GM08714 (cell line): ENCODE data around the gene ZNF280B.

Source experiments
- H3K4me3 ChIP-seq: fragments of 200-500 bp; sonication (Bioruptor generic); 2 replicates; pipeline ENCODE4 v1.5.1; 2014; ENCODE audit warnings: mild to moderate bottlenecking, low read length, inconsistent platforms
- ZNF274 ChIP-seq: IDR thresholded peaks from 2 replicates; pipeline ENCODE4 v1.6.1; 2012; ENCODE audit warnings: mild to moderate bottlenecking, low read depth, low read length

The ZNF280B gene, protein sequence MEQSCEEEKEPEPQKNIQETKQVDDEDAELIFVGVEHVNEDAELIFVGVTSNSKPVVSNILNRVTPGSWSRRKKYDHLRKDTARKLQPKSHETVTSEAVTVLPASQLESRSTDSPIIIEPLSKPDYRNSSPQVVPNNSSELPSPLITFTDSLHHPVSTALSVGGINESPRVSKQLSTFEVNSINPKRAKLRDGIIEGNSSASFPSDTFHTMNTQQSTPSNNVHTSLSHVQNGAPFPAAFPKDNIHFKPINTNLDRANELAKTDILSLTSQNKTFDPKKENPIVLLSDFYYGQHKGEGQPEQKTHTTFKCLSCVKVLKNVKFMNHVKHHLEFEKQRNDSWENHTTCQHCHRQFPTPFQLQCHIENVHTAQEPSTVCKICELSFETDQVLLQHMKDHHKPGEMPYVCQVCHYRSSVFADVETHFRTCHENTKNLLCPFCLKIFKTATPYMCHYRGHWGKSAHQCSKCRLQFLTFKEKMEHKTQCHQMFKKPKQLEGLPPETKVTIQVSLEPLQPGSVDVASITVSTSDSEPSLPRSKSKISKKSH

DNA sequence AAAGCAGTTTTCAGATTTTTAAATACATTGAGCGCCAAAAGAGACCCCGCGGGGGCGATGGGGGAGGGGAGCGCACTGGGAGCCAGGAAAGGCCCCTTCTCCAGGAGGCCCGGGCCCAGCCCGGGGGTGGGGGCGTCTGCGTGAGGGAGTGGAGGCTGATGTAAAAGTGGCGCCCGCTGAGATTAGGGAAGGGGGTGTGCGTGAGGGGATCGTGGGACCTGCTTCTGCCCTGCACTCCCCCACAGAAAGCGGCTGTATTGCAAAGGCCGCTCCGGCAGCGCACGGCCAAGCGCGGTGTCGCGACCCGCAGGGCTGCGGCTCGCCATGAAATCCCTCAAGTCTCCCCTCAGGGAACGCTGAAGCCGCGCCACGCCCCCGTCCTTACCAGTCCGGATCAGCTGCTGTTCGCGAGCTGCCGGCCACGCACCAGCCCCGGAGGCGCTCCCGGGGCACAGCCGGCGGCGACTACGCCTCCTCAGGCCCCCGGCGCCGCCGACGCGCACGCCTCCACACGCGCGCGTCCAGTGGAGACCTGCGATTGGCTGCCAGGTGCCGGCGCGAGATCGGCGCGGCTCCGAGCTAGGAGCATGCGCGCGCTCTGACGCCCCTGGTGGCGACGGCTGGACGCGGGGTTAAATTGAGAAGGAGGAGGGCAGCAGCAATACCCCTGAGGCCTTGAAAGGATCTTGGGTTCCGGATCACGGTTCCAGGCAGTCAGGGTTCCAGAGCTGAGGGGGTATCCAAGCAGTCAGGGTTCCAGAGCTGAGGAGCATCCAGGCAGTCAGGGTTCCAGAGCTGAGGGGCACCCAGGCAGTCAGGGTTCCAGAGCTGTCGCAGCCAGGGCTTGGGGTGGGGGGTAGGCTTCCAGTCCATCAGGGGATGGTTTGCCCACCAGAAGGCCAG lies at the start of gene ZNF280B:
Gene ZNF280B (minus strand): TSS at position 469 of the 903 bp plus-strand sequence. CDS start 19,344 bp downstream, outside the sequence.
- TF ChIP-seq ZNF274, result no peak
- H3K4me3 ChIP-seq, result peak within 1 kb of the TSS; percentile 76

DNA sequence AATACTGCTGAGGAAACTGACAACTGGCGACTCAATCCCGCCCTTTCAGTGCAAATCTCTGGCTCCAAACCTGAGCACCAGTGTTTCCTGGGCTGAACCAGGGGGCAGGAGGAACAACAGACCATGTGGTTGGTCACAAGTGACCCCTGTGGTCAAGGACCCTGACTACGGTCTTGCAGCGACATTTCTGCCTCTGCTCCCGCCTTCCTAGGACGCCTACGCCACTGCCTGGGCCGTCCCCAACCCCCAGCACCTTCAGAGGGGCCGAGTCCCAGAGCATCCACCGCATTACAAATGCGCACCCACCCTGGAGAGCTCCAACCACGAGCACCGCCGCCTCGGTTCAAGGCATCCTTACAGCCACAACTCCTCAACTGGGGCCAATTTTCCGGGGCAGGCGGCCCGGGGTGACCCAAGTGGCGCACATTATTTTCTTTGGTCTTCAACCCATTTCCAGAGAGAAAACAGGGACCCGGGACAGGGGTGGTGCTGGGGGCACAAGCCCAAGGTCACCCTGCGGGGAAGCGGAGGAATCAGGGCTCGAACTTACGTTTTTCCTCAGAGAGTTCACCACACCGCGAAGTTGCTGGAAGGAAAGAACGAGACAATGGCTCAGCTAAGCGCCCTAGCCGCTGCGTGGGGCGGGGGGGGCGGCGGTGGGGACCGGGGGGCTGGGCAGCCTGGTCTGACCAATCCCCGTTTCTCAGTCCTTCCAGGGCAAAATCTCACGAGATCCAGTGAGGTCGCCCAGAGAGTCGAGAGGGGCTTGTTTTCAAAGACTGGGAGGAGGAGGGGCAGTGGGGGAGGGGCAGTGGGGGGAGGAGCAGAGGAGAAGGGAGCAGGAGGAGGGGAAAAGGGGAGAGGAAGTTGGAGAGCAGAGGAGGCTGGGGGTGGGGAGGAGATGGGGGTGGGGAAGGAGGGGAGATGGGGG lies 48.7 kb upstream of the ZNF280B start:
- no peak overlapping the region for H3K4me3 ChIP-seq

DNA sequence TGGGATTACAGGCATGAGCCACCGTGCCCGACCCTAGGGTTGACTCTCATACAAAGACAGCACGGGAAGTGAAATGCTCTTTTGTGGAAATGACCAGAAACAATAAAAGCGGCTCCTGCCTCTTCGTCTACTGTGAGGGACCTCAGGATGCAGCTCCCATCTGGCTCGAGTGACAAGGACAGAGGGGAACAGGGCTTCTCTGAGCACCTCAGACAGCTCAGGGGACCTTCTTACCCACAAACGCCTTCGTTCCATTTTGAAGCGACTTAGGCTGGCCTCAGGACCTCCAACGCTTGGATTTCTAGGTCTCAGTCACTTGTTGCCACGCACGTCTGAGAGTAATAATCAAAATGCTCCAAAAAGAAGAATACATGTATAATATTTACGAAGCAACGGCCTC lies 48.0 kb upstream of the ZNF280B start:
- TF ChIP-seq ZNF274, result no peak
- H3K4me3 ChIP-seq, result no peak overlapping the region

More for the DNA sequence above, 48.7 kb upstream of the ZNF280B start:
- TF ChIP-seq ZNF274, result no peak

DNA sequence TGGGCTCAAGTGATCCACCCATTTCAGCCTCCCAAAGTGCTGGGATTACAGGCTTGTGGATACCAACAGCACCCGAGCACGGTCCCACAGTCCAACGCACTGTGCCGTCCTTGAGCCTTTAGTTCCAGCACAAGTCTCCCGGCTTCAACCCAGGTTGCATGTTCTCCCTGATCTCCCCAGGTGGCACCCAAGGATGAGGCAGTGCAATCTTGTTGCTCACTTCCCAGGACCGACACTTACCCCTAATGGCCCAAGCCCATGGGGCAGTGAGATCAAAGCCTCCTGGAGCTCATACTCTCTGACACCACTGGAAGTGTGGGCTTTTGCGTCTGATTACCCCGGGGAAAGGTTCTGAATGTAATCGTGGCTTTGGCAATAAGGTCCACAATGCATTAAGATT lies 47.1 kb upstream of the ZNF280B start:
- no peak overlapping the region for H3K4me3 ChIP-seq
- TF ChIP-seq ZNF274, result no peak

DNA sequence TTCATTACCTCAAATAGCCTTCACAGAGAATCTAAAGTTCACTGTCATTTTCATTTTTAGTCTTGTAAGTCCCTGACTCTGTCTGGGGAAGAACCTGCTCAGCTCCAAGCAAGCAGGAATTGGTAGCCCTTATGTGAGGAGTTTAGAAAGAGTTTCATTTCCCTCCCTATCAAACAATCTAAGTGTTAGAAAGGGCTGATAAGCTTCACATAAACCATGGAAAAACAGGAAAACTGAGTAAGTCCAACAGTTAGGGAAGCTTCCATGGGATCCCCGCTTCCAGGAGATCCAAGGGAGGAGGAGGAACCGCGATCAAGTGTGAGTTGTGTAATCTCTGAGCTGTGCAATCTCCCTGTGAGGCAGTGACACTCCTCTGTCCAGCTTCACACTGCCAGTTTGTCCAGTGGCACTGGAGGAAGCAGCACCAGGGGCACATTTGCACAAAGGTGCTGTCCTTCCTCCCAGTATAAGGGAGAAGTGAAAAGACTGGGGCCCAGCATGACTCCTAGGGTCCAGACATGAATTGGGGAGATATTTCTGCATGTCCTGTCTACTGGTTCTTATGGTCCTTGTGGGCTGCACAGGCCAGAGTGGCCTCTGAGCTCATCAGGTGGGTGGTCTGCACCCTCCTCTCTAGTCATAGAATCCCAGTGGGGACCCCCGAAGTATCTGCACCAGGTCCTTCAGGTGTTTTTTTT lies 46.2 kb upstream of the ZNF280B start:
- H3K4me3 ChIP-seq, result no peak overlapping the region

DNA sequence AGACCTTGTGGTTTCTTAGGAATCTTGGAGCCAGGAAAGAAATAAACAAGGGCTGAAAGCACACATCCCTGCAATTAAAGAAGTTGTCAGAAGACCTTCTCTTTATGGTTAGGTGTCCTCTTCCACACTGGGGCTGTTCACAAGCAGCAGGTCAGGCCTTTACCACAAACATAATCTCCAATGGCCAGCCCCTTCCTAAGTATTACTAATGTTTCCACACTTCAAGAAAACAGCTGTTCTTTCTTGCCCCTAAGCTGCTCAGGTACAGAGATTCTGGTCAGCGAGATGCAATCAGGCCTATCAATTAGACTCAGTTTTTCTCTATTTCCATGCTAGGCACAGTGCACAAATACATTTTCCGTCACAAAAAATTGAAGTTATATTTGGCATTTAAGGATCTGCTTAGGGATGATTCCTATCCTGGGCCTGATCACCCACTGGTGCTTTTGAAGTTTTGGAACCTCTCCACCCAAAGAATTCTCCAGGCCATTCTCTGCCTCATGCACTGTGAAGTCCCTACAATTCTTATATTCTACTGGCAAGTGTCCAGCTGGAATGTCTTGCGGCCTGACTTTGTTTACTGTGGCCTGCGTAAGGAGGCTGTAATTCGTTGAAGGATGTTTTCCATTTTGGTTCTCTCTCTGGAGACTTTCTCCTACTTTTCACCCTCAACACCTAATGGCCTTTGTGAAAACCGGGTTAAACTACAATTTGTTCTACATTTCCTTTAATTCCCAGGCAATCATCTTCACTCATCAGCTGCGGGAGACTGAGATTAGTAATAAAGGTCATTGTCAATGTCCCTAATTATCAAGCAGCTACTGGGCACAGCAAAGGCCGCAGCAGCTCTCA lies 45.4 kb upstream of the ZNF280B start:
- H3K4me3 ChIP-seq, result no peak overlapping the region
- TF ChIP-seq ZNF274, result no peak

More for the DNA sequence above, 46.2 kb upstream of the ZNF280B start:
- TF ChIP-seq ZNF274, result no peak

DNA sequence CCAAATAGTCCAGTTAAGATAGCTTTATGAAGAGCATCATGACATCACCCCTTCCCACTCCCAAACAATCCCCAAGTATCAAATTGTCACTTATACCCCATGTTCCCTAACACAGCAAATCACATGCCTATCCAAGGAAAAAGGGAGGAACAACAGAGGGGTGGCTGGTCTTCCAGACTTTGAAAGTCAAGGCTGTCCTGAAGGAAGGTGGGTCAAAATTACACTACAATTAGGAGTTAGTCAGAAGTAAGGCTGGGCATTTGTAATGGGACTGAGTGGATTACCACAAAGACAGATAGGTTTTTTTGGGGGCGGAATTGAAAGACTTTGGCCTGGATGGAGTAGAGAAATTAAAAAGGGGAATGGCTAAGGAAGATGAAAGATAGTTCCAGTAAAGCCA lies 44.6 kb upstream of the ZNF280B start:
- H3K4me3 ChIP-seq, result no peak overlapping the region
- TF ChIP-seq ZNF274, result no peak

DNA sequence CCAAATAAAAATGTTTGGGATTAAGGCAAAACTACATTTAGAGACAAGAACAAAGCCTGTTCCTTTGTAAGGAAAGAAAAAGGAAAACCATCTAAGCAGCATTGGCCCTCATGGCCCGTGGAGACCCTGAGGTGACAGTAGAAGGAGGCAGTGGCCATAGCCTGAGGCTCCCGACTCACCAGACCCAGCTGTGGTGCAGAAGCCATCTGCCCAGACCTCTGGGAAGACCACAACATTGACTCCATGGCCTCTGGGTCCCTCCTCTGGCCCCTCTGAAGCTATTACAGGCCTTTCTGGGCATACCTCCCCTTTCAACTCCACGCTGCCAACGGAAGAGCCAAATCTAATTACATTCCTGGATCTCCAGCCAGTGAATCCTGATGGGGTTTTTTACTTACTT lies 44.1 kb upstream of the ZNF280B start:
- no peak for TF ChIP-seq ZNF274
- H3K4me3 ChIP-seq, result no peak overlapping the region

DNA sequence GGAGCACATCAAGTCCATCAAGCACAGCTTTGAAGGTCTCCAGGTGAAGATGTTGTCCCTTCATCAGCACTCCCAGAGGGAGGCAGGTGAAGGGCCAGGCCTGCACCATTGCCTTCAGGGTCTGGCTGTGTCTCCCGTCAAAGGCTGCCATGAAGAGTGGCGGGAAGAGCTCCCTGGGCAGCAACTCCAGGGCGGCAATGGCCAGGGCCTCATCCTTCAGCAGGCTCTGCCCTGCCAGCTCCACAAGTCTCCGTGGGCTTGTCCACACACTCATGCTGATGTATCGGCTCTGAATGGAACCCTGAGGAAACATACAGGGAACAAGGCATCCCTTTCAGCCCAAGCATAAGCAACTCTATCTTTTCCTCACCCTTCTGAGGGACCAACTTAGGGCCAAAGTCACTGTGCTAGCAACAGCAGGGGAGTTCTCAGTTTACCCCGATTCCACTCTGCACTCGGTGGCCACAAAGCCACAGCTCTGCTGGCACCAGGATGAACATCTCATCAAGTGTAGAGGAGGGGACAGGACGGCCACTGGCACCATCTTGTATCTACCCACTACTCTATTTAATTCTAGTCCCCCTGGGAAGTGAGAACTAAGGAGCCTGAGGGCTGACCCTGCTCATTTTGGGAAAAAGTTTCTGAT lies 42.4 kb upstream of the ZNF280B start:
- no peak for TF ChIP-seq ZNF274
- no peak overlapping the region for H3K4me3 ChIP-seq

DNA sequence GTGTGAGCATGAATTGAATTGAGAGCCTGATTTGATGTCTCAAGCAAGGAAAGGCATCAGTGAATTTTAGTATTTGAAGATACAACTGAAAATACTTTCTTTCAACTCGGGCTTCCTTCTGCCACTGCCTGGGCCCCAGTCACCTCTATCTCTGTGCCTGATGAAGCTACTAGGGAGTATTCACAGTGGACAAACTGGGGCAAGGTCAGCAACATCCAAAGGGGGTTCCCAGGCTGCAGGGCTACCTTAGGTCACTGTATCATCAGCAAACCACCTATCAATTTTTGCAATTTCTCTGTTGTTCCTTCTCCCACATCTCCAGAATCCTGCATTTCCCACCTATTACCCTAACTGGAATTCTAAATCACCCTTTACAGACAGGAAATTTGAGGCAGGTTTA lies 40.4 kb upstream of the ZNF280B start:
- TF ChIP-seq ZNF274, result no peak
- no peak overlapping the region for H3K4me3 ChIP-seq

DNA sequence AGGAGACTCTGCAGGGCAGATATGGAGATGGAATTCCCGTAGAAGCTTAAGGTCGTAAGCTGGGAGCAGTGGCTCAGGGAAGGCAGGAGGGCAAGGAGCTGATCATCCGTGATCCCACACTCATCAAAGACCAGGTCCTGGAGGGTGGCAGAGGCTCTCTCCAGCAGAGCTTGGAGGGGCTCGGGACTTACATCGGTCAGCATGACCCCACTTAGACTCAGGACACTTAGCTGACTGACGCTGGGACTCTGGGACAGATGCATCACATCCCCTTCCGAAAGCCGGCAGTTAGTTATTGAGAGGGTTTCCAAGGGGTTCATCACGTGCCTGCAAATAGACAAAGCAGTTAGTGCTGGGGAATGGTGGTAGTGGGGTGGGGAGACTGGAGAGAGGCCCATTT lies 39.8 kb upstream of the ZNF280B start:
- TF ChIP-seq ZNF274, result no peak
- no peak overlapping the region for H3K4me3 ChIP-seq
